ENCODE results near the gene GPANK1. TPM values are rescaled to one million over a fixed set of nuclear protein-coding genes. Genes with fewer than 3 reads are reported as not detected.
A peak's percentile ranks its signal among the peaks of the same experiment; 100 is the strongest.

GPANK1 gene
- total RNA-seq, 1 donor from 2014 or later, result 16.2 TPM

DNA sequence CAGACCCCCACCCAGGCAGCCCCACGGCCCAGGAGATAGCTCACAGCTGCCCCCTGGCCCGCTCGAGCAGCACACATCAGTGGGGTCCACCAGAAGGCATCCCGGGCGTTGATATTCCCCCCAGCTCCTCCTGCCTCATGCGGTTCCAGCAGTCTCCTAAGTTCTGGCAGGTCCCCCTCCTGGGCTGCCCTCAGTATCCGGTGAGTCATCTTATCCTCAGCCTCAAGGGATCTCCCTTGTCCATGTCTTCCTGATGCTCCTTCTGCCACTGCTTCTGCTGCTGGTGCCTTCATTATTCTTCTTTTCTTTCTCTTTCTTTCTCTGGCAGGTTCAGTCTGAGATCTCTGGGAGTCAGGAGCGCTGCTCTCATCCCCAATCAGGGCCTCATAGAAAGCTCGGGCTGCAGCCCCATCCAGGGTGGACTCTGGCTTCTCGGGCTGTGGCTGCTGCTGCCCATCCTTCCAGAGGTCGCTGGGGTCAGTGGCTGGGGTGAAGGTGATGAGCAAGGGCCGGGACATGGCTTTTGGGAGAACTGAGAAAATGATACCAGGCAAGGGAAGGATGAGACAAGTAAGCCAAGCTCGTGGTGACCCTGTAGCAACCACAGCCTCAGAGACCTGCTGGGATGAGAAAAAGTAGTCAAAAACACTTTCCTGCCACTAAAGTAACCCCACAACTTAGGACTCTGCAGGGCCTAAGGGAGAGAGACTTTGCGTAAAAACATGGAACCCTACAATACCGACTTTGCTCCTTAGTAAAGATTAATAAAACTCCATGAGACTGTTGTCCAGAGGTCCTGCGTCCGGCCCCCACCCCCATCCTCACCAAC, 622 bp downstream of the GPANK1 start:
- Histone ChIP-seq H3K4me3 (ENCODE audit: low read length in 3 of 3) (peak overlapping the region; percentile 90 to 98 (median 97)), H3K4me1 (ENCODE audit: control insufficient read depth in 3 of 3, insufficient read depth in 3 of 3, low read length in 3 of 3) (peaks cover 44 to 71% (median 54%) of the 10 kb centered on the region in 3 donors), H3K36me3 (ENCODE audit: control insufficient read depth in 3 of 3, insufficient read depth in 3 of 3, low read length in 3 of 3) (peaks cover 32 to 42% (median 37%) of the 10 kb centered on the region in 3 donors)

DNA sequence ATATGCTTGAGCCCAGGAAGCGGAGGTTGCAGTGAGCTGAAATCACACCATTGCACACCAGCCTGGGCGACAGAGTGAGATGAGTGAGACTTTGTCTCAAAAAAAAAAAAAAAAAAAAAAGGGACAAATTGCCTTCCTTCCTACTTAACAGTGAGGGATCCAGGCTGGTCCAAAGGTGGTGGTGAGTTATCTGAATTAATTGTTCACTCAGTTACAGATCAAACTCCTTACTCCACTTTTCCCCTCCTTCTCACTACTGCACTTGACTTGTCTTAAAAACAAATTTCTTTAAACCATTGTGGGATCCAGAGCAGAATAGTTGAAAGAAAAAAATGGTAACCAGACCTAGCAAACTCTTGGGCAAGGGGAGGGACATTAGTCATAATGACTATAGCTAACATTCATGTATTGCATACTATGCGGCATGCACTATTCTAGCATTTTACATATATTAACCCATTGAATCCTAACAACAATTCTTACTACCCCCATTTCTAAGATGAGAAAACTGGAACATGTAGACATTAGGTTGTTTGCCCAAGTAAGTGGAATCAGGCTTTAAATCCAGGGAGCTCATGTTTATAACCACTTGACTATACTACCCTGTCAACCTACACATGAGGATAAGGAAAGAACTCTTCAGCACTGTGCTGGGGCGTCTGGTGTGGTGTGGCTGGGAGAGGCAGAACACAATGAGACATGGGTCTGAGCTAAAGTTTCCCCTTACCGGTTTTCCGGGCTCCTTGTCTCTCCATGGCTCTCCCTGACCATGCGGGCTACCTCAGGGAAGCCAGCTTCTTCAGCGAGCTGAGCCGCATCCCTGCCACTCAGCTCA, 1.5 kb downstream of the GPANK1 start:
- Histone ChIP-seq H3K27ac (ENCODE audit: low read depth, low read length) (peak overlapping the region; percentile 95), H3K27me3 (ENCODE audit: control insufficient read depth in 3 of 3, insufficient read depth in 3 of 3, low read length in 3 of 3) (no peaks in the 10 kb centered on the region), H3K9ac (ENCODE audit: low read depth in 1 of 3, low read length in 3 of 3) (peak overlapping the region; percentile 88 to 98 (median 97)), H3K9me3 (ENCODE audit: control insufficient read depth in 3 of 3, low read length in 3 of 3) (no peaks in the 10 kb centered on the region), H3K4me1 (ENCODE audit: control insufficient read depth in 3 of 3, insufficient read depth in 3 of 3, low read length in 3 of 3) (peaks cover 52 to 73% (median 63%) of the 10 kb centered on the region in 3 donors), H3K4me3 (ENCODE audit: low read length in 3 of 3) (peak overlapping the region; percentile 90 to 98 (median 97)), H3K36me3 (ENCODE audit: control insufficient read depth in 3 of 3, insufficient read depth in 3 of 3, low read length in 3 of 3) (peaks cover 23 to 34% (median 30%) of the 10 kb centered on the region in 3 donors)

More for the DNA sequence above, 622 bp downstream of the GPANK1 start:
- peak overlapping the region; percentile 88 to 98 (median 97) for H3K9ac ChIP-seq (ENCODE audit: low read depth in 1 of 3, low read length in 3 of 3)
- H3K27me3 ChIP-seq (ENCODE audit: control insufficient read depth in 3 of 3, insufficient read depth in 3 of 3, low read length in 3 of 3), result no peaks in the 10 kb centered on the region
- no peaks in the 10 kb centered on the region for H3K9me3 ChIP-seq (ENCODE audit: control insufficient read depth in 3 of 3, low read length in 3 of 3)
- H3K27ac ChIP-seq (ENCODE audit: low read depth, low read length), result peak overlapping the region; percentile 95

DNA sequence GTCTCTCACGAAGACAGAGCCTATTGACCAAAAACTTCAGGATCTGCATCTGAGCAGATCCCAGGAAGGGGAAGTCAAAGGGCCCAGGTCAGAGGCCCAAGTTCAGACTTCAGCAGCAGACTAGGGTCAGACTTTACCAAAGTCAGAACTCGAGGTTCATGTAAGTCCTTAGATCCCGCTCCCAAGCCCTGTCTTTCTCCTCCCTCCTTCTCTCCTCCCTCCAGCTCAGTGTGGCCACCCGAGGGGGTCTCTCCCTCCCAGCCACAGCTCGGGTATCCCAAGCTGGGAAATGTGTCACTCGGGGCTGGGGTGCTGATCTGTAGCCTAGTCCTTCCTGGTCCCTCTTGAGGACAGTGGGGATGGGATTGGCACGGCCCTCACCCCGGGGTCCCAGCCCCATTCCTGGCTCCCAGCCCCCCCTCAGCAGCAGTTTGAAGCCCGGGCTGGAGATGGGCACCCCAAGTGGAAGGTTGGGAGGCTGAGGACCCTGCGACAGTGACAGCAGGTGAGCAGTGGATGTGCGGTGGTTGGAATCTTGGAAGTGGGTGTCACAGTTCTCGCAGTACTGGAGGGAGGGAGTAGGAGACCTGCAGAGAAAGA, 2.6 kb downstream of the GPANK1 start:
- Histone ChIP-seq H3K4me3 (ENCODE audit: low read length in 3 of 3) (no peak overlapping the region), H3K27me3 (ENCODE audit: control insufficient read depth in 3 of 3, insufficient read depth in 3 of 3, low read length in 3 of 3) (no peaks in the 10 kb centered on the region), H3K9ac (ENCODE audit: low read depth in 1 of 3, low read length in 3 of 3) (no peak overlapping the region), H3K27ac (ENCODE audit: low read depth, low read length) (no peak overlapping the region), H3K36me3 (ENCODE audit: control insufficient read depth in 3 of 3, insufficient read depth in 3 of 3, low read length in 3 of 3) (peaks cover 18 to 31% (median 25%) of the 10 kb centered on the region in 3 donors), H3K9me3 (ENCODE audit: control insufficient read depth in 3 of 3, low read length in 3 of 3) (no peaks in the 10 kb centered on the region), H3K4me1 (ENCODE audit: control insufficient read depth in 3 of 3, insufficient read depth in 3 of 3, low read length in 3 of 3) (peaks cover 56 to 73% (median 68%) of the 10 kb centered on the region in 3 donors)

DNA sequence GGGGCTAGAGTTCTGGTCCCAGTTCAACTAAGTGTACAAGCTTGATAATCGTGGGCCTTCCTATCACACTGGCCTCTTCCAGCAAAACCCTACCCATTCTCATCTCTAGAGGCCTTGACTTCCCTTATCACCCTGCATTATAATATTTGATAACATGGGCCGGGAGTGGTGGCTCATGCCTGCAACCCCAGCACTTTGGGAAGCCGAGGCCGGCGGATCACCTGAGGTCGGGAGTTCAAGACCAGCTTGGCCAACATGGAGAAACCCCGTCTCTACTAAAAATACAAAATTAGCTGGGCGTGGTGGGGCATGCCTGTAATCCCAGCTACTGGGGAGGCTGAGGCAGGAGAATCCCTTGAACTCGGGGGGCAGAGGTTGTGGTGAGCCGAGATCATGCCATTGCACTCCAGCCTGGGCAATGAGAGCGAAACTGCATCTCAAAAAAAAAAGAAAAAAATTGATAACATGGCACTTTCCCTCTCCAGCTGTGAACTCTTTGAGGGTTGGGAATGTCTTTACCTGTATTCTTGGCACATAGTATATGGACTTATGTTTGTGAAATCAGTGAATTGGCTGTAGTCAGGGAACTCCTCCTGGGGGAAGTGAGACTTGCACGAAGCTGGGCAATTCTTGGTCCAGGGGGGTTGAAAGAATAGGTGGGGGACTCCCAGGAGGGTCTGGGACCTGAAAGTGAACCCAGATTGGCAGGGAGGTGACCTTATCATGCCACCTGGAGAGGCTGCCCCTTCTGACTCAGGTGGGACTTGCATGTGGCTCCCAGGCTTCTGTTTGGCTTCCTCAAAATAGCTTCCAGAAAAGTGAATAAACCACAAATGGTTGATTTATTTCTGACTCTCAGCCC, 3.3 kb downstream of the GPANK1 start:
- H3K4me1 ChIP-seq (ENCODE audit: control insufficient read depth in 3 of 3, insufficient read depth in 3 of 3, low read length in 3 of 3), result peaks cover 51 to 68% (median 64%) of the 10 kb centered on the region in 3 donors
- no peaks in the 10 kb centered on the region for H3K27me3 ChIP-seq (ENCODE audit: control insufficient read depth in 3 of 3, insufficient read depth in 3 of 3, low read length in 3 of 3)
- H3K9me3 ChIP-seq (ENCODE audit: control insufficient read depth in 3 of 3, low read length in 3 of 3), result no peaks in the 10 kb centered on the region
- peak overlapping the region; percentile 94 to 100 (median 97) for H3K9ac ChIP-seq (ENCODE audit: low read depth in 1 of 3, low read length in 3 of 3)
- H3K36me3 ChIP-seq (ENCODE audit: control insufficient read depth in 3 of 3, insufficient read depth in 3 of 3, low read length in 3 of 3), result peaks cover 14 to 30% (median 25%) of the 10 kb centered on the region in 3 donors
- peak overlapping the region in 2 of 3 donors; percentile 83 to 96 for H3K4me3 ChIP-seq (ENCODE audit: low read length in 3 of 3)
- H3K27ac ChIP-seq (ENCODE audit: low read depth, low read length), result peak overlapping the region; percentile 83

DNA sequence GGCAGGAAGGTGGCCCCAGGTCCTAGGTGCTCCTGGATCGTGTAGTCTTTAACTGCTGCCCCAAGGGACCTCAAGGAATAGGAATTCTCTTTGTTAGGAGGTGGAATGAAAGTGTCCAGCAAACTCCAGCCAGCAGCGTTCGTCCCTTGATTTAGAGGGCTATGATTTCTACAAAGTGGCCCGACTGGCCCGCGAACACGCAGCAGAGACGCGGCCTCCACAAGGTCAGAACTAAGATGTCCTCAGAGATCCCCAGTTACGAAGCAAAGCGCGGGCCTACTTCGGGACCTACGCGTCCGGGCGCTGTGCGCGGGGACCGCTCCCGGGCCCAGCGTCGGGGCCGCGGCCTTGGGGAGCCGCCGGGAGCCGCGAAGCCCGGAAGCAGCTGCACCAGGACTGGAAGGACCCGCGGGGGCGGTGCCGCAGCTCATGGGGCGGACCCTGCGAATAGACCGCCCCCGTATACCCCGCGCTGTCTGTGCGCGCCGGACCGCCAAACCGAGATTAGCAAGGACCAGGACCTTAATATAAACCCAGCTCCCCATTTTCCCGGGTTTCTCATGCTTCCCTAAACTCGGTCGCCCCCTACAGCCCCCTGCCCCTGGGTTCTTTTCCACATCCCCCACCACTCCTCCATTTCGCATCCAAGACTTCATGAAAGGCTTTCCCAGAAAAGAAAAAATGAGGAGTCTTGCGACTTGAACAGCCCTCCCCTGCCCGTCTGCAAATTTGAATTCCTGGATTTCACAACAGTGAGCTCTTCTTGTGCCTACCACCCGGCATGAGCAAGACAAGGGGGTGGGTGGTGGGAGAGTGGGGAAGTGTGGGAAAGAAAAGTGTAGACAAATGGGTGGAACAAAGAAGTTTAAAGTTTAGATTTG, 4.2 kb downstream of the GPANK1 start, which contains the start of gene C6orf47:
Gene C6orf47, minus strand, starts transcription at position 398 of the 881 bp plus-strand sequence. CDS start 831 bp downstream, outside the sequence.
- Histone ChIP-seq H3K9ac (ENCODE audit: low read depth in 1 of 3, low read length in 3 of 3) (peak within 1 kb of the TSS; percentile 94 to 100 (median 97)), H3K4me1 (ENCODE audit: control insufficient read depth in 3 of 3, insufficient read depth in 3 of 3, low read length in 3 of 3) (peaks cover 47 to 65% (median 61%) of the 10 kb centered on the region in 3 donors), H3K9me3 (ENCODE audit: control insufficient read depth in 3 of 3, low read length in 3 of 3) (no peaks in the 10 kb centered on the region), H3K36me3 (ENCODE audit: control insufficient read depth in 3 of 3, insufficient read depth in 3 of 3, low read length in 3 of 3) (peaks cover 20 to 37% (median 30%) of the 10 kb centered on the region in 3 donors), H3K27ac (ENCODE audit: low read depth, low read length) (peak within 1 kb of the TSS; percentile 83), H3K4me3 (ENCODE audit: low read length in 3 of 3) (peak within 1 kb of the TSS; percentile 83 to 96 (median 96)), H3K27me3 (ENCODE audit: control insufficient read depth in 3 of 3, insufficient read depth in 3 of 3, low read length in 3 of 3) (no peaks in the 10 kb centered on the region)

DNA sequence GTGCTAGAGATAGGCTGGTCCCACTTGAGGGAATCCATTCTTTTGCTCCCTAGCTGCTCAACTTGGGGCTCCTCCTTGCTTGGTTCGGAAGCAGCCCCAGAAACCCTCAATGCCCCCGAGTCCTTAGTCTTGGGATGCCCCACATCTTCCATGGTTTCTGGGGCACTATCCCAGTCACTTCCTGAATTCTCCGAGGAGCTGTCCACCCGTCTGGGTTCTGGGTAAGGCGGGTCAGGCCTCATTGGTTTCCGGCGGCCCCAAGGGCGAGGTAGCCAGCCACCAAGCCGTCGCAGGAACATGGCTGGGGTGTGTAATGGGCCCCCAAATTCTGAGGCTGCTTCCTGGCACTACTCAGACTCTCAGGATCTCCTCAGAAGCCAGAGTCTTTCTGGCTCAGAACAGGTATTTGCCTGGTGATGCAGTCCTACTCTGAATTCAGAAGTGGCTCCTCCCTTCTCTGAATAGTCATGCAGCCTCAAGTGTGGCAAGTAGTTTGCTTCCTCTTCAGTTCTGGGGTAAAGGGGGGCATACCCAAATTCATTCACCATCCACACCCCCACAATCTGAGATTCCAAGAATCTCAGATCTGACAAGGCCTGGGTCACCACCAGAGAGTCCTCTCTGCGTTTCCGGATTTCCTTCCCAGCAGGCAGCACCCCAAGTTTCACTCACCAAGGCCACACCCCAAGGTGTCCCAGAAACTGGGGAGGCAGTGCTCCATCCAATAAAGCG, 5.0 kb downstream of the GPANK1 start:
- peaks cover 20 to 43% (median 32%) of the 10 kb centered on the region in 3 donors for H3K36me3 ChIP-seq (ENCODE audit: control insufficient read depth in 3 of 3, insufficient read depth in 3 of 3, low read length in 3 of 3)
- peaks cover 47 to 62% (median 61%) of the 10 kb centered on the region in 3 donors for H3K4me1 ChIP-seq (ENCODE audit: control insufficient read depth in 3 of 3, insufficient read depth in 3 of 3, low read length in 3 of 3)
- peak overlapping the region; percentile 94 to 100 (median 97) for H3K9ac ChIP-seq (ENCODE audit: low read depth in 1 of 3, low read length in 3 of 3)
- peak overlapping the region; percentile 83 to 96 (median 96) for H3K4me3 ChIP-seq (ENCODE audit: low read length in 3 of 3)
- H3K9me3 ChIP-seq (ENCODE audit: control insufficient read depth in 3 of 3, low read length in 3 of 3), result no peaks in the 10 kb centered on the region
- H3K27me3 ChIP-seq (ENCODE audit: control insufficient read depth in 3 of 3, insufficient read depth in 3 of 3, low read length in 3 of 3), result no peaks in the 10 kb centered on the region
- H3K27ac ChIP-seq (ENCODE audit: low read depth, low read length), result peak overlapping the region; percentile 83

DNA sequence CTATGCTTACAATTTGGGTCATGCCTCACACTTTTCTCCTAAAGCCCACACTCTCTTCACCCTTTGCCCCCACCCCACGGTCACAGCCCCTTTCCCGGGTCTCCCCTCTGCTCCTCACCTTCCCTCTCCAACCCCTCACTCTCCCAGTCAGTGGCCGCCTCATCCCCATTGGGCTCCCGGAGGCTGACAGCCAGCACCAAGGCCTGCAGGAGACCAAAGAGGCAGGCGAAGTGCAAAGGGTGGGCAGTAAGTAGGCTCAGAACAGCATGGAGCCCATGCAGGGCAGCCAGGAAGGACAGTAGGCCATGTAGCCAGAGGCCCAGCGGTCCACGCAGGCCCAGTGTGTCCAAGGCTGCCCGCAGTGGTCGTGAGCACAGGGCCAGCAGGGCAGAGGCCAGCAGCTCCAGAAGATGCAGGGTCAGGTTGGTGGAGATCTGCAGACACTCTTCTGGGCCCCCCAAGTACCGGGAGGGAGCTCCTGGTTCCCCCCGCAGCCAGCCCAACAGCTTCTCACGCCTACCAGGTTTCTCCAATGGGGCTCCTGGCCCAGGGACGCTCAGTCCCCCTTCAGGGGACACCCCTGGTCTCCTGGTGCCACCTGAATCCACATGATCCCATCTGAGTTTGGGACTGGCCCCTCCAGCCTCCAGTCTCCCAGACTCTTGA, 5.7 kb downstream of the GPANK1 start:
- H3K9me3 ChIP-seq (ENCODE audit: control insufficient read depth in 3 of 3, low read length in 3 of 3), result no peaks in the 10 kb centered on the region
- H3K4me3 ChIP-seq (ENCODE audit: low read length in 3 of 3), result peak overlapping the region; percentile 83 to 96 (median 96)
- H3K36me3 ChIP-seq (ENCODE audit: control insufficient read depth in 3 of 3, insufficient read depth in 3 of 3, low read length in 3 of 3), result peaks cover 20 to 43% (median 32%) of the 10 kb centered on the region in 3 donors
- H3K9ac ChIP-seq (ENCODE audit: low read depth in 1 of 3, low read length in 3 of 3), result peak overlapping the region; percentile 94 to 100 (median 97)
- peaks cover 43 to 59% (median 57%) of the 10 kb centered on the region in 3 donors for H3K4me1 ChIP-seq (ENCODE audit: control insufficient read depth in 3 of 3, insufficient read depth in 3 of 3, low read length in 3 of 3)
- peak overlapping the region; percentile 83 for H3K27ac ChIP-seq (ENCODE audit: low read depth, low read length)
- no peaks in the 10 kb centered on the region for H3K27me3 ChIP-seq (ENCODE audit: control insufficient read depth in 3 of 3, insufficient read depth in 3 of 3, low read length in 3 of 3)

Measured in skeletal muscle tissue (tissue), 4 donors.